ENCODE results near the gene ARVCF. TPM values are rescaled to one million over a fixed set of nuclear protein-coding genes. Genes with fewer than 3 reads are reported as not detected.

The ARVCF gene
- total RNA-seq, 2 donors from 2014 or later: 39.6 to 65.9 TPM

GRCh38 chr22:20063271-20064139 is 46.9 kb upstream of the ARVCF start:
- Histone ChIP-seq H3K36me3 (no peaks in the 10 kb centered on the region), H3K27me3 (replicated peaks; ENCODE audit: insufficient read depth) (no peaks in the 10 kb centered on the region), H3K27ac (no peak overlapping the region), H3K9me3 (no peaks in the 10 kb centered on the region), H3K4me1 (replicated peaks) (no peaks in the 10 kb centered on the region), H3K4me3 (no peak overlapping the region)
- intact Hi-C loops (cut with DNase I): no loop called here
- no peak for DNase-seq (ENCODE audit: low spot score)
- no peak for TF ChIP-seq POLR2AphosphoS5 (IDR thresholded peaks at IDR 0.05)
- TF ChIP-seq, protein P1, sequence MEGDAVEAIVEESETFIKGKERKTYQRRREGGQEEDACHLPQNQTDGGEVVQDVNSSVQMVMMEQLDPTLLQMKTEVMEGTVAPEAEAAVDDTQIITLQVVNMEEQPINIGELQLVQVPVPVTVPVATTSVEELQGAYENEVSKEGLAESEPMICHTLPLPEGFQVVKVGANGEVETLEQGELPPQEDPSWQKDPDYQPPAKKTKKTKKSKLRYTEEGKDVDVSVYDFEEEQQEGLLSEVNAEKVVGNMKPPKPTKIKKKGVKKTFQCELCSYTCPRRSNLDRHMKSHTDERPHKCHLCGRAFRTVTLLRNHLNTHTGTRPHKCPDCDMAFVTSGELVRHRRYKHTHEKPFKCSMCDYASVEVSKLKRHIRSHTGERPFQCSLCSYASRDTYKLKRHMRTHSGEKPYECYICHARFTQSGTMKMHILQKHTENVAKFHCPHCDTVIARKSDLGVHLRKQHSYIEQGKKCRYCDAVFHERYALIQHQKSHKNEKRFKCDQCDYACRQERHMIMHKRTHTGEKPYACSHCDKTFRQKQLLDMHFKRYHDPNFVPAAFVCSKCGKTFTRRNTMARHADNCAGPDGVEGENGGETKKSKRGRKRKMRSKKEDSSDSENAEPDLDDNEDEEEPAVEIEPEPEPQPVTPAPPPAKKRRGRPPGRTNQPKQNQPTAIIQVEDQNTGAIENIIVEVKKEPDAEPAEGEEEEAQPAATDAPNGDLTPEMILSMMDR (IDR thresholded peaks at IDR 0.05): no peak
- 89% methylated on average over 27 of the region's 27 CpGs for WGBS

DNA sequence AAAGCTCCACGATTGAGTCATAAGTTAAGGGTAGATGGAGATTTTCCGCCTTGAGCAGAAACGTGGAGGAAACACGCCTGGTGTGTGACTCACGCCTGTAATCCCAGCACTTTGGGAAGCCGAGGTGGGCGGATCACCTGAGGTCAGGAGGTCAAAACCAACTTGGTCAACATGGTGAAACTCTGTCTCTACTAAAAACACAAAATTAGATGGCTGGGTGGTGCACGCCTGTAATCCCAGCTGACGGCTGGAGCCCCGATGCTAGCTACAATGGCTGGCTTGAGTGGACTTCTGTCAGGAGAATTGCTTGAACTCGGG is 46.1 kb upstream of the ARVCF start:
- intact Hi-C loops (cut with DNase I): no loop called here
- Histone ChIP-seq H3K4me1 (replicated peaks) (no peaks in the 10 kb centered on the region), H3K27me3 (replicated peaks; ENCODE audit: insufficient read depth) (no peaks in the 10 kb centered on the region), H3K4me3 (no peak overlapping the region), H3K27ac (no peak overlapping the region), H3K9me3 (no peaks in the 10 kb centered on the region), H3K36me3 (no peaks in the 10 kb centered on the region)
- no peak for DNase-seq (ENCODE audit: low spot score)
- no peak for TF ChIP-seq POLR2AphosphoS5 (IDR thresholded peaks at IDR 0.05)
- no peak for TF ChIP-seq POLR2A (IDR thresholded peaks at IDR 0.05)
- TF ChIP-seq, protein P1 (IDR thresholded peaks at IDR 0.05): no peak
- 79% methylated on average over 11 of the region's 11 CpGs for WGBS

DNA sequence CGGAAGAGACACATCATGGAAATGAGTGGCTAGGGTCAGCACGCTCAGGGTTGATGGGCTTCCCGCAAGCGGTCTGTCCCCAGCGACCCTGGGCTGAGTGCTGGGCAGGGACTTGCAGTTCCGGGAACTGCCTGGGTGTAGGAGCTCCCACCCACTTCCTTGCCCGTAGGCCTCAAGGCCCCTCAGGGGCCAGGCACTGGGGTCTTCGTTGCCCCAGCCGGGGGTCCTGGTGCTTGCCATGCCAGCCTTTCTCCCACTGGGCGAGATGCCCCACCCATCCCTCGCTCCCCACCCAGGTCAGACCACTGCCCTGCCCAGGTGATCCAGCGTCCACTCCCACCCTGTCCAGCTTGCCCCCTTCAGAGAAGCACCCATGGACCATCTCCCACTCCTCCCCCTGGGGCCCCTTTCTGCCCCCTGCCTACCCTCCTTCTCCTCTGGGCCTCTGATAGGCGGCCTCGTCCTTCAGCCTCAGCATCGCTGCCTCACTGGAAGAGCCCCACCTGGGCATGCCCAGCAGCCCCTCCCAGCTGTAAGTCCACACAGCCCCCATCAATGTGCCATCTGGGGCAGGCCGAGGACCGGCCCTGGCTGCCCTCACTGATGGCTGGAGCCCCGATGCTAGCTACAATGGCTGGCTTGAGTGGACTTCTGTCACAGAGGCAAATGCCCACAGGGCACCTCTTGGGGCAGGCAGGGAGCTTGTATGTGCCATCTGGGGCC is 45.6 kb upstream of the ARVCF start:
- Histone ChIP-seq H3K27ac (no peak overlapping the region), H3K36me3 (no peaks in the 10 kb centered on the region), H3K27me3 (replicated peaks; ENCODE audit: insufficient read depth) (no peaks in the 10 kb centered on the region), H3K4me3 (no peak overlapping the region), H3K4me1 (replicated peaks) (no peaks in the 10 kb centered on the region), H3K9me3 (no peaks in the 10 kb centered on the region)
- 96% methylated on average over 16 of the region's 18 CpGs for WGBS
- no peak for DNase-seq (ENCODE audit: low spot score)
- intact Hi-C loops (cut with DNase I): no loop called here
- TF ChIP-seq POLR2A (IDR thresholded peaks at IDR 0.05) (no peak), POLR2AphosphoS5 (IDR thresholded peaks at IDR 0.05) (no peak)
- TF ChIP-seq, protein P1 (IDR thresholded peaks at IDR 0.05): no peak

DNA sequence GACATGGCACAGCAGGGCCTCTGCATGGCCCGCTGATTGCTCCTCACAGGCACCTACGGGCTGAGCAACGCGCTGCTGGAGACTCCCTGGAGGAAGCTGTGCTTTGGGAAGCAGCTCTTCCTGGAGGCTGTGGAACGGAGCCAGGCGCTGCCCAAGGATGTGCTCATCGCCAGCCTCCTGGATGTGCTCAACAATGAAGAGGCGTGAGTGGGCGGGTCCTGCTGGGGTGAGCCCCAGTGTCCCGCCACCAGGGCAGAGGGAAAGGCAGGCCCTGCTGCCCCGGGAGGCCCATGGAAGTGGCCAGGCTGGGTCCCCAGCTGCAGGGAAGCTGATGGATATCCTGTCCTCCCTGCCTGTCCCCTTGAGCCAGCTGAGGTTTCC is 44.8 kb upstream of the ARVCF start:
- Histone ChIP-seq H3K4me3 (no peak overlapping the region), H3K27me3 (replicated peaks; ENCODE audit: insufficient read depth) (no peaks in the 10 kb centered on the region), H3K27ac (no peak overlapping the region), H3K4me1 (replicated peaks) (no peaks in the 10 kb centered on the region), H3K36me3 (no peaks in the 10 kb centered on the region), H3K9me3 (no peaks in the 10 kb centered on the region)
- DNase-seq (ENCODE audit: low spot score): no peak
- intact Hi-C loops (cut with DNase I): no loop called here
- TF ChIP-seq, protein P1 (IDR thresholded peaks at IDR 0.05): no peak
- TF ChIP-seq POLR2AphosphoS5 (IDR thresholded peaks at IDR 0.05) (no peak), POLR2A (IDR thresholded peaks at IDR 0.05) (no peak)
- 93% methylated on average over 11 of the region's 11 CpGs for WGBS
